Kasumi-1 (cell line): ENCODE measurements around the gene NUAK1.

Experiments used
- DNase-seq, 2 experiments: peaks; one replicate each; lab custom pipeline; 2025; lab: John Stamatoyannopoulos, UW

NUAK1 gene

GRCh38 chr12:106130474-106131113 is 8.2 kb downstream of the NUAK1 start:
- no peak for DNase-seq

GRCh38 chr12:106128585-106129328 is 10.0 kb downstream of the NUAK1 start:
- no peak for DNase-seq

- DNase-seq, result no peak
Measured at GRCh38 chr12:106127338-106128126, 11.2 kb downstream of the NUAK1 start.

- no peak for DNase-seq
Measured at GRCh38 chr12:106126441-106127337, 12.1 kb downstream of the NUAK1 start.

- no peak for DNase-seq
Measured at GRCh38 chr12:106125351-106126095, 13.2 kb downstream of the NUAK1 start.

- DNase-seq, result no peak
Measured at GRCh38 chr12:106123551-106124081, 15.1 kb downstream of the NUAK1 start.

GRCh38 chr12:106123110-106123509 is 15.6 kb downstream of the NUAK1 start:
- DNase-seq, result no peak

- no peak for DNase-seq
Measured at GRCh38 chr12:106122004-106122403, 16.8 kb downstream of the NUAK1 start.

- DNase-seq, result no peak
Measured at GRCh38 chr12:106120519-106121105, 18.1 kb downstream of the NUAK1 start.

- no peak for DNase-seq
Measured at GRCh38 chr12:106119301-106119700, 19.5 kb downstream of the NUAK1 start.

- DNase-seq, result no peak
Measured at GRCh38 chr12:106118381-106119130, 20.2 kb downstream of the NUAK1 start.

- DNase-seq, result no peak
Measured at GRCh38 chr12:106115440-106115839, 23.3 kb downstream of the NUAK1 start.

- no peak for DNase-seq
Measured at GRCh38 chr12:106114447-106115068, 24.2 kb downstream of the NUAK1 start.

- DNase-seq, result no peak
Measured at GRCh38 chr12:106113824-106114446, 24.8 kb downstream of the NUAK1 start.

GRCh38 chr12:106113446-106113823 is 25.3 kb downstream of the NUAK1 start:
- no peak for DNase-seq

GRCh38 chr12:106113042-106113441 is 25.7 kb downstream of the NUAK1 start:
- DNase-seq, result no peak

GRCh38 chr12:106112145-106112821 is 26.5 kb downstream of the NUAK1 start:
- DNase-seq, result no peak

GRCh38 chr12:106110626-106111300 is 28.0 kb downstream of the NUAK1 start:
- no peak for DNase-seq
